Stimulated activated CD4-positive, alpha-beta T cell treated with anti-CD3 and anti-CD28 coated beads, Interleukin-4, amount 100 ng/mL, for 1 hour (primary cell): ENCODE results near the gene KLHDC9.
A peak's percentile ranks its signal among the peaks of the same experiment; 100 is the strongest.
"Not testable (repeated sequence)": the region's sequence is repeated elsewhere in the genome, so short reads cannot be mapped to it uniquely, and the experiment has no call there.

Source experiments
- DNase-seq: peaks from one replicate; pipeline ENCODE4 v3.0.0-alpha.2; 2020

KLHDC9 gene

DNA sequence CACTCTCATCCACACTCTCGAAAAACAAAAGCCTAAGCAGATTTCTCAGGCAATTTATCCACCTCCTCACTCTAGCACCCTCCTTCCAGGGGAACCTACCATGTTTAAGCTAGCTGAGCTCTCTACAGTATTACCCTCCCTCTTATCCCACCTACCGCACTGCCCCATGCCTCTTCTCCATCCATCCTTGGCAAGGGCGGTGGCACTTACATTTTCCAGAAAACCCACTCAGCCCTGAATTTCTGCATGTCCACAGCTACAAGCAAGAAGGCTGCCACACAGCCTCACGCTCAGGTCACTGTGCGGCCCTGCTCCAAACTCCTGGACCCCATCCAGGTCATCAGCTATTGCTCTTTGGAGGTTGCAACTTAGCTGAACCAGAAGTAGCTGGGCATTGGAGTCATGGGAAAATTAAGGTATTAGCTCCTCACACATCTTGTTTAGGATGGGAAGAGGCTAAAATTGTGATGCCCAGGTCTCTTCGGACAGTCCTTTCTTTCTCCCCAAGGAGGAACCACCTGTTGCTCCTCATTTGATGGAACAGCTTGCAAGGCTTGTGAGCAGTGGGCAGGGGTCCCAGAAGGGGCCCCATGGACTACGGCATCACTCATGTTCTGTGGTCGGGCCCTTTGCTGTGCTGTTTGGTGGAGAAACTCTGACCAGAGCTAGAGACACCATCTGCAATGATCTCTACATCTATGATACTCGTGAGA is 1.1 kb downstream of the KLHDC9 start:
- DNase-seq: no peak

DNA sequence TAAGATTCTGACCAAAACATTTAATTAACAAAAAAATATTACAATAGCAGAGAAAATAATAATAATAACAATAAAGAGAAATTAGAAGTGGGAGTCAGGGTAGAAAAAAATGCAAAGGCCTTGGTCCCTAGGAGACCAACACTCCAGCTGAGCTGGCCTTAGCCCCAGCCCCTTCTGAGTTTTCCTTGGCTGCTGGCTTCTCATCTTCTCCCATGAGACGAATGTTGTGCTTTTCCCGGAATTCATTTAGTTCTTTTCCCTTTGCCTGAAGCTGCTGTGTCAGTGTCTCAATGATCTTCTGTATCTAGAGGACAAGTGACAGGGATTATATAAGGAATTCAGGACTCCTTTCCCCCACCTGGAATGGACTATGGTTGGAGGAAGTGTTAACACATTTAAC is 2.4 kb downstream of the KLHDC9 start:
- DNase-seq: no peak

- DNase-seq: no peak
Measured at GRCh38 chr1:161106431-161106830, 8.3 kb downstream of the KLHDC9 start.

DNA sequence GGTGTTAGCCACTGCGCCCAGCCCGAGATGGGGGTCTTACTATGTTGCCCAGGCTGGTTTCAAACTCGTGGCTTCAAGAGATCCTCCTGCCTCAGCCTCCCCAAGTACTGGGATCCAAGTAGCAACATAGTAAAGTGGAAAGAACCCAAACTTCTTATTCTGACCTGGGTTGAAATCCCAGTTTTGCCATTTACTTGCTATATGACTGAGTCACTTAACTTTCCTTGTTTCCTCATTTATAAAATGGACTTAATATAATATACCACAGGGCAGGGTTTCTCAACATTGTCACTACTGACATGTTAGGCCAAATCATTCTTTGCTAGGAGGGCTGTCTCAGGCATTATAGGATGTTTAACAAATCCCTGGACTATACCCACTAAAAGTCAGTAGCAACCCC is 13.0 kb downstream of the KLHDC9 start:
- no peak for DNase-seq

DNA sequence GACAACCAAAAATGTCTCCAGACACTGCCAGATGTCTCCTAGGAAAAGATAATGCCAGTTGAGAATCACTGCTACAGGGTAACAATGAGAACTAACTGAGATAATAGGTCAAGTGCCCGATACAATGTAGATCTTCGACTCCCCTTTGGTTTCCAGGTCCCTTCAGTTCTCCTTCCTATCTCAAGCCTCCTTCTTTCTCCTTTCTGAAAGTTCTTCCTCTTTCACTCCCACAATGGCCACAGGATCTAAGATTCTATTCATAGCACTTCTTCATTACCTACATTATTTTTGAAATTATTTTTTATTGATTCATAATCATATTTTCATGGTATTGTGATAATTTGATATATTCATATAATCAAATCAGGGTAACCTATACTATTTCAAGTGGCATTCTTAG is 13.4 kb downstream of the KLHDC9 start:
- no peak for DNase-seq

GRCh38 chr1:161113915-161114314 is 15.8 kb downstream of the KLHDC9 start:
- DNase-seq: no peak

GRCh38 chr1:161114556-161114955 is 16.4 kb downstream of the KLHDC9 start:
- DNase-seq: no peak

DNA sequence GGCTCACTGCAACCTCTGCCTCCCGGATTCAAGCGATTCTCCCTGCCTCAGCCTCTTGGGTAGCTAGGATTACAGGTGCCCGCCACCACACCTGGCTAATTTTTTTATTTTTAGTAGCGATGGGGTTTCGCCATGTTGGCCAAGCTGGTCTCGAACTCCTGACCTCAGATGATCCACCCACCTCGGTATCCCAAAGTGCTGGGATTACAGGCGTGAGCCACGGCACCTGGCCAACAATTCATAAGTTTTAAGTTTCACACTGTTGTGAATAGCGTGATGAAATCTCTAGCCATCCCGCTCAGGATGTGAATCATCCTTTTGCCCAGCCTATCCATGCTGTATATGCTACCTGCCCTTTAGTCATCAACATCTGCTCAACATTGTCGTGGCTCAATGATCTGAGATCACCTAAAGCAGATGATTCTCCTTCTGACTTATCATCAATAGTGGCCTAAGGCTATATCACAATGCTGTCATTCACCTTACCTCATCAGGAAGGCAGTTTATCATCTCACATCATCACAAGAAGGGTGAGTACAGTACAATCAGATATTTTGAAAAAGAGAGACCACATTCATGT is 17.1 kb downstream of the KLHDC9 start:
- DNase-seq: no peak

- not testable (repeated sequence) for DNase-seq
Measured at GRCh38 chr1:161115961-161116360, 17.8 kb downstream of the KLHDC9 start.

DNA sequence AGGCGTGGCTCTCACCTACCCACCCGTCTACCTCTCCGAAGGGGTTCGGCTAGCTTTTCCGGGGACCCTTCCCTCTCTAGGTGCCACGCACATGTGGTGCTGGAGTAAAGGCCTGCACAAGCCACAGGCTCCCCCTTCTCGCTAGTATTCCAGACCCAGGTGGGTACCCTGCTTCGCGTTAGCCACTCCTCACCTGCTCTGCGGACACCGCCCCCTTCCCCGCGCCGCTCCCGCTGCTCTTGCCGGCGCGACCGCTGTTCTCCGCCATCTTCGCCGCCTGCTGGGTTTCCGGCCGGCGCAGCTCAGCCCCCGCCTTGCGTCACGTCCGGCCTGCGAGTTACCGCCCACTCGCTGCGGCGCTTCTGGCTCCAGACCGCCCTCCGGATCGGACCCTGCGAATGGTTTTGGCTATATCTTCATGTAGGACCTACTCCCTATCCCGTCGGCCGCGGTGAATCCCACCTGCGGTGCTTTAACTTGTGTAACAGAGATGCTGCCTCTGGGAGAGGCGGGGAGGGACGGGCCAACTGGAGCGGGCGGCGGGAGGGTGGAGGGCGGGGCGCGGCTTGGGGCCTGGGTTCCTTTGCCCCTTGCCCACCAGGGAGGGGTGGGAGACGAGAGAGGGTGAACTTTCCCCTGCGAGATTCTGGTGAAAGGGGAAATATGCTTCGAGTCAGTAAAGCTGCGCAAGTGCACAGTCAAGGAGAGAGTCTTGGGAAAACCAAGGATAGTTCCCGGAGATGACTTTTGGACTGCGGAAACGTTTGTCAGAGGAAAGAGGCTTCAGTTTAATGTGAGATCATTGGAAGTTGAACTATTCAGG is 19.8 kb downstream of the KLHDC9 start, which contains the start of the genes NIT1 and PFDN2:
Gene NIT1 (plus strand): TSS at position 347 of the 823 bp plus-strand sequence. CDS start 72 bp downstream, at position 419.
Gene PFDN2 (minus strand): TSS at position 279 of the 823 bp plus-strand sequence. CDS start 11 bp downstream, at position 268.
- peak; percentile 88 for DNase-seq

GRCh38 chr1:161119092-161119903 is 21.1 kb downstream of the KLHDC9 start:
- peak; percentile 66 for DNase-seq

GRCh38 chr1:161121042-161121650 is 23.0 kb downstream of the KLHDC9 start:
- no peak for DNase-seq

DNA sequence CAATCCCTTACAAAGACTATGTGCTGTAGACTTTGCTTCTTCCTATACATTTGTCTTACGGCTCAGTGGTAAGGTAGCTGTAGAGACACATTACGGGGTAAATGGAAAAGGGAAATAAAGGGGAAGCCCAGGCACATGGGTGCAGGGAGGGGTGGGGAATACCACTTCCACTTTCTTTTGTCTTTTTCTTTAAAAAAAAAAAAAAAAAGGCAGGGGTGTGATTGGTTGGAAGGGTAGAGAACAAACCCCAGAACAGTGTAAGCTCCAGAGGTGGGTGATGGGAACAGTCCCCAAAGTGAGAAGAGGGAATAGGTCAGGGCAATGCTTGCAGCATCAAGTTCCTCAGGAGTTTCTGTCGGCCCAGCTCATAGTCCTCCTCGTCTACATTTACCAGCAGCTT is 23.7 kb downstream of the KLHDC9 start:
- DNase-seq: no peak

- no peak for DNase-seq
Measured at GRCh38 chr1:161122967-161123366, 24.8 kb downstream of the KLHDC9 start.

- DNase-seq: no peak
Measured at GRCh38 chr1:161127649-161128048, 29.5 kb downstream of the KLHDC9 start.

- DNase-seq: no peak
Measured at GRCh38 chr1:161128591-161129420, 30.6 kb downstream of the KLHDC9 start.

DNA sequence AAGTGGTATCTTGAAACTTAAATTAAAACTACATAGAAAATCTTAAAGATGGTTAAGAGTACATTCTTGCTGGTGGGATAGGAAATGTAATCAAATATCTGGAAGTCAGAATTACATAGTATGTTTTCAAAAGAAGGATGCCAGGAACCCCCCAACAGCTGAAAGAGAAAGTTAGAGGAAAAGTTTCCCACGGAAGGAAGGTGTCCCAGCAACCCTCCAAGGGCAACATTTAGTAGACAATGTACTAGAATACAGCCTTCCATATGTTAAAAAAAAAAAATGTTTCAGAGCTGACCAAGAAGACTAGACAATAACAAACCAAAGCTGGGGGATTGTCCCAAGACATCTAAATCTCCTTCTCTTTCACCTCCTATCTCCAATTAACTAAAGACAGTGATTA is 32.1 kb downstream of the KLHDC9 start:
- no peak for DNase-seq

- DNase-seq: no peak
Measured at GRCh38 chr1:161131523-161132409, 33.6 kb downstream of the KLHDC9 start.

DNA sequence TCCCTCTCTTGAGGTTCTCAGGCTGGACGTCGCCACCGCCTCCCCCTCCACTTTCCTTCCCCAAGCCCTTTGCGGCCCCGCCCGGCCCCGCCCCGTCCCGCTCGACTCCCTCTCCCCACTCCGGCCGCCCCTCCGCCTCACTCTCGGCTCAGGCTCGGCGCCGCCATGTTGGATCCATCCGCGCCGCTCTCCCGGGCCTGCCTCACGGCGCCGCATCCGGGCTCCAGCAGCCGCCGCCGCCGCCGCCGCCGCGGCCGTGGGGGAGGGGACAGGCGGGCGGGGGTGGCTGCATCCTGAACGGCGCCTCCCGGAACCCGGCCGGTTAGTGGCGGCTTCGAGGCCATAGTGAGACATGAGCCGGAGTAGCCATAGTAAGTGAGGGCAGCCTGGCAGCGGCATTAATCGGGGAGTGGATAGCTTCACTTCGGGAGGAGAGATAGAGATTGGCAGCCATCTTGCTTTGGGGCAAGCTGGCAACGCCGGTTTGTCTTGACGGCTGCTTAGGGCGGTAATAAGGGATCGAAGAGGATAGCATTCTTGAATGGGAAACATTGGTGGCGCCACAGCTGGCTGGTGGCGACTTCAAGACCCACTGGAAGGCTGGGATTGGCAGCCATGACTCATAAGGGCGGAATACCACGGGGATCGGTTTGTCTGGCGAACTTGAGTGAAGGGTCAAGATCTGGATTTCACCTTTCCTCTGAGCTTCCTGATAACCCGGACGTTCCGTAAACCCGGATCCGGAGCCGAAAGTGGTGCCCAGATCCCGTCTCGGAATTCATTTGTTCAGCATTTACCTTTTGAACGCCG is 34.5 kb downstream of the KLHDC9 start, which contains the start of gene DEDD:
Gene DEDD (minus strand): TSS at position 258 of the 810 bp plus-strand sequence. CDS start 8,205 bp downstream, outside the sequence.
- DNase-seq: peak; percentile 89
